GM19193 (cell line): ENCODE data around the gene WWOX.

Experiments
- POLR2A ChIP-seq: IDR thresholded peaks from 4 replicates; pipeline ENCODE4 v1.6.1; 2011; ENCODE audit not compliant: insufficient read depth, insufficient read length; ENCODE audit errors: extremely low read depth

WWOX gene

GRCh38 chr16:79188115-79188738 lies 1088.8 kb downstream of the WWOX start:
- no peak for TF ChIP-seq POLR2A

DNA sequence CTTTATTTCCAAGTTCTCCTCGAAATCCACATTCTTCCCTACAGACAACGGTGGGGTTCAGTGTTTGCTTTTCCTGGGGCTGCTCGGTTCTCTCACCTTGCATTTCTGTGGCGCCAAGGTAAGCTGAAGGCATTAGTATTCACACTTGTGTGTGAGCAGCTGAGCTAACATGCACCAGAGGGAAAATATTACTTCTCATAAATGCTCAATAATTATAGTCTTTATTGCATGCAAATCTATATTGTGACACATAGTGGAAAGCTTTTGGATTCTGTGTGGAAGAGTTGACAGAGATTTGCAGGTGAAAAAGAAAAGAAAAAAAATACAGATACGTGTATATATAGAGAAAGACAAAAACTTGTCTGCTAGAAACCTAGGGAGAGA lies 1089.3 kb downstream of the WWOX start:
- no peak for TF ChIP-seq POLR2A

GRCh38 chr16:79190542-79190941 lies 1091.1 kb downstream of the WWOX start:
- no peak for TF ChIP-seq POLR2A

- no peak for TF ChIP-seq POLR2A
Observed at GRCh38 chr16:79191933-79192332, 1092.5 kb downstream of the WWOX start.

GRCh38 chr16:79192904-79193303 lies 1093.5 kb downstream of the WWOX start:
- no peak for TF ChIP-seq POLR2A

- TF ChIP-seq POLR2A: no peak
Observed at GRCh38 chr16:79194291-79194690, 1094.8 kb downstream of the WWOX start.

GRCh38 chr16:79195938-79196337 lies 1096.5 kb downstream of the WWOX start:
- TF ChIP-seq POLR2A: no peak

- no peak for TF ChIP-seq POLR2A
Observed at GRCh38 chr16:79201436-79201835, 1102.0 kb downstream of the WWOX start.

DNA sequence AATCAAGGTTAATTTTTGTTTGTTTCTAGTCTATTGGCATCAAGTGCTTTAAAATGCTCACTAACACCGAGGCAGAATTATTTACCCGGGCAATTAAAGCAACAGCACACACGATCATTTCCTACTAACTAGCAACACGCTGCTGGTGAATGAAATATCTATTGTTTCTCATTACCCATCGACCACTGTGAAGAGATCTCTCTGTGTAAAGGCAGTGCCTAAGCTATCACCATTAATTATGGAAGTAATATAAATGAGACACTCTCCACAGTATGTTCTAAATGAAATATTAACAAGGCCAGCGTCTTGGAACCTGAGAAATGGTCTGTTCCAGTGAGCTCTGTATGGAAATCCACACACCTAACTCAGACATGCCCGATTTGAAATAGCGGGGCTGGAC lies 1103.5 kb downstream of the WWOX start:
- TF ChIP-seq POLR2A: no peak

DNA sequence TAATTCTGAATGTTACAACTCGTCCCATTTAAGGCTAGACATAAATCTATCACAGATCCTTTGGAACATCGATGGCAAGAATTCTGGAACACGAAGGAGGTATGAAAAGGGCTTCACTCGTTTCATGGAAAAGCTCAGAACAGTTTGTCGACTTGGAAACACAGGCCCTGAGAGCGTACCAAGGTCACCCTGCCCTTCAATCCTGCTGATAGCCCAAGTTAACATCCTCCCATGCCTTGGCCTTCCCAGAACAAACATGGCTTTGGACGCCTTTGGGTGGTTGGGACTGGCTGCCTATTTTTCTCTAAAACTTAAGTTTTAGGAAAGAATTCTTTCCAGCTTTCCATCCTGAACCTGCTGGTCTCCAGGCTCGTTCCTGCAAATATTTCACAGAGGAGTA lies 1105.0 kb downstream of the WWOX start:
- no peak for TF ChIP-seq POLR2A

- no peak for TF ChIP-seq POLR2A
Observed at GRCh38 chr16:79206889-79207288, 1107.4 kb downstream of the WWOX start.

GRCh38 chr16:79209308-79209707 lies 1109.9 kb downstream of the WWOX start:
- no peak for TF ChIP-seq POLR2A

- TF ChIP-seq POLR2A: no peak
Observed at GRCh38 chr16:79210607-79211006, 1111.2 kb downstream of the WWOX start.

GRCh38 chr16:79211586-79211985 lies 1112.1 kb downstream of the WWOX start:
- no peak for TF ChIP-seq POLR2A

- no peak for TF ChIP-seq POLR2A
Observed at GRCh38 chr16:79212114-79212791, 1112.8 kb downstream of the WWOX start.

DNA sequence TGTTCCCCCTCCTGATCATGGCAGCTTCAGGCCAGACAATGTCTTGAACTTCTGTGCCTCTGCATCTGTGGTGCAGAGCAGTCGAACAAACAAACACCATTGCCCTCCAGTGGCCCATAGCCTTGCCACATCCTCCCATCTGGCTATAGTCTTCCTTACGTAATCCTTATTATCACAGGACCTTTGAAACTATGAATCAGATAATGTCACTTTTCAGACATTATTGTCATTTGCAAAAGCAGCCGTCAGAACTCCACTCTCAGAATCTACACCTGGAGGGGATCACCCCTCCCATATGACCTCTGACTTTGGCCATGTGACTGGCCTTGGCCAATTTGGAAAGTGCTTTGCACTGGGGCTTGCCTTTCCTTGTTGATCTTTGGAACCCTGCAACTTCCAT lies 1113.8 kb downstream of the WWOX start:
- no peak for TF ChIP-seq POLR2A
